Prostate gland (tissue), 2 donors: Measurements from ENCODE around the gene SCO1. TPM values are rescaled to one million over a fixed set of nuclear protein-coding genes. Genes with fewer than 3 reads are reported as not detected.
"Not testable (repeated sequence)": the region's sequence is repeated elsewhere in the genome, so short reads cannot be mapped to it uniquely, and the experiment has no call there.

Source experiments
- DNase-seq: peaks from one replicate; pipeline ENCODE4 v3.0.0-alpha.2; 2019; ENCODE audit warnings: low spot score
- H3K27ac ChIP-seq, 2 donors: fragments of 200-600 bp; sonication (generic); 2 replicates each; pipeline ENCODE4 v1.5.1; 2017 to 2019
- H3K27me3 ChIP-seq: fragments of 200-600 bp; sonication (generic); replicated peaks from 2 replicates; pipeline ENCODE4 v1.5.1; 2019; ENCODE audit not compliant: insufficient read depth
- H3K36me3 ChIP-seq, 2 donors: fragments of 200-600 bp; sonication (generic); 1 replicate in 1 of 2; 2 replicates in 1 of 2; pipeline versions ENCODE4 v1.5.1 to v1.8.1; 2017 to 2019
- H3K4me1 ChIP-seq: fragments of 200-600 bp; sonication (generic); replicated peaks from 2 replicates; pipeline ENCODE4 v1.5.1; 2019
- H3K4me3 ChIP-seq, 2 donors: fragments of 200-600 bp; sonication (generic); 2 replicates each; pipeline ENCODE4 v1.5.1; 2017 to 2019
- H3K9me3 ChIP-seq: fragments of 200-600 bp; sonication (generic); 2 replicates; pipeline ENCODE4 v1.5.1; 2017
- CTCF ChIP-seq, 4 experiments: fragments of 200-600 bp in 2 of 4; fragments of 450-650 bp in 2 of 4; sonication (generic) in 2 of 4; IDR thresholded peaks; 1 replicate in 3 of 4; 2 replicates in 1 of 4; pipeline ENCODE4 v1.5.1; 2016 to 2019; ENCODE audit warnings: antibody characterized with exemption in 4 of 4, mild to moderate bottlenecking in 2 of 4, moderate library complexity in 2 of 4
- POLR2A ChIP-seq: fragments of 450-650 bp; IDR thresholded peaks from one replicate; pipeline ENCODE4 v1.6.1; 2016; ENCODE audit warnings: antibody characterized with exemption, mild to moderate bottlenecking
- POLR2AphosphoS5 ChIP-seq: sonication (generic); formaldehyde crosslinking; IDR thresholded peaks from one replicate; pipeline ENCODE4 v1.6.1; 2017; ENCODE audit warnings: antibody characterized with exemption
- WGBS: methylation state at CpG from one replicate; pipeline ENCODE4 v1.1.5; 2018; 5-methylcytosine and 5-hydroxymethylcytosine counted together
- intact Hi-C: fragments of 100-400 bp; cut with DNase I; formaldehyde crosslinking; loops from one replicate; pipeline ENCODE4 v1.14.2; 2022
- total RNA-seq, 2 donors: library from RNA; depleted of rRNA; stranded (reverse); fragments of >200 nt; gene quantifications; one replicate each; pipeline ENCODE4 v1.1.0, GENCODE V29; 2016

SCO1 gene
- total RNA-seq, 2 donors from 2014 or later: 21.7 to 38.3 TPM

GRCh38 chr17:10713318-10713717, 16.0 kb upstream of the SCO1 start:
- no peaks in the 10 kb centered on the region for H3K27me3 ChIP-seq
- intact Hi-C loops: no loop called here
- no peak overlapping the region for H3K4me3 ChIP-seq
- H3K27ac ChIP-seq: no peak overlapping the region
- H3K4me1 ChIP-seq: no peaks in the 10 kb centered on the region
- 90% methylated on average over 2 of the region's 2 CpGs for WGBS
- no peak for DNase-seq
- no peaks in the 10 kb centered on the region for H3K9me3 ChIP-seq
- H3K36me3 ChIP-seq: peaks cover 0 to 10% of the 10 kb centered on the region in 2 donors
- TF ChIP-seq POLR2AphosphoS5 (no peak), POLR2A (no peak), CTCF (IDR thresholded peaks at IDR 0.05) (no peak)

- H3K27me3 ChIP-seq: no peaks in the 10 kb centered on the region
- TF ChIP-seq CTCF (IDR thresholded peaks at IDR 0.05) (no peak), POLR2AphosphoS5 (no peak), POLR2A (no peak)
- peaks cover 0 to 3% of the 10 kb centered on the region in 2 donors for H3K36me3 ChIP-seq
- H3K9me3 ChIP-seq: no peaks in the 10 kb centered on the region
- no peak overlapping the region for H3K4me3 ChIP-seq
- 91% methylated on average over 5 of the region's 5 CpGs for WGBS
- H3K27ac ChIP-seq: no peak overlapping the region
- DNase-seq: no peak
- intact Hi-C loops: no loop called here
- no peaks in the 10 kb centered on the region for H3K4me1 ChIP-seq
Measured at GRCh38 chr17:10705727-10706126, 8.4 kb upstream of the SCO1 start.

- WGBS: 77% methylated on average over 2 of the region's 2 CpGs
Measured at GRCh38 chr17:10702574-10702973, 5.2 kb upstream of the SCO1 start.

GRCh38 chr17:10699856-10700255, 2.5 kb upstream of the SCO1 start:
- TF ChIP-seq POLR2AphosphoS5 (no peak), POLR2A (no peak), CTCF (IDR thresholded peaks at IDR 0.05) (no peak)
- intact Hi-C loops: loop anchor here (2.0 kb wide), 1 partner anchor 31 kb away; the partner anchor contains the start of gene TMEM220
- H3K27me3 ChIP-seq: no peaks in the 10 kb centered on the region
- peaks cover 0 to 3% of the 10 kb centered on the region in 2 donors for H3K36me3 ChIP-seq
- H3K4me3 ChIP-seq: no peak overlapping the region
- peaks cover 3% of the 10 kb centered on the region for H3K4me1 ChIP-seq
- no peaks in the 10 kb centered on the region for H3K9me3 ChIP-seq
- 93% methylated on average over 1 of the region's 1 CpG for WGBS
- DNase-seq: no peak
- peak overlapping the region in 1 of 2 donors; percentile 32 for H3K27ac ChIP-seq

More at GRCh38 chr17:10702574-10702973, 5.2 kb upstream of the SCO1 start:
- Histone ChIP-seq H3K27me3 (no peaks in the 10 kb centered on the region), H3K9me3 (no peaks in the 10 kb centered on the region), H3K4me3 (no peak overlapping the region), H3K36me3 (peaks cover 0 to 3% of the 10 kb centered on the region in 2 donors), H3K27ac (no peak overlapping the region), H3K4me1 (peaks cover 3% of the 10 kb centered on the region)
- DNase-seq: no peak
- intact Hi-C loops: no loop called here
- no peak for TF ChIP-seq POLR2A
- TF ChIP-seq POLR2AphosphoS5: no peak
- TF ChIP-seq CTCF (IDR thresholded peaks at IDR 0.05): no peak

GRCh38 chr17:10698096-10698818, 924 bp upstream of the SCO1 start:
- H3K9me3 ChIP-seq: no peaks in the 10 kb centered on the region
- H3K4me3 ChIP-seq: peak overlapping the region; percentile 74 to 84
- H3K27me3 ChIP-seq: no peaks in the 10 kb centered on the region
- peak; percentile 51 for DNase-seq
- peak overlapping the region; percentile 94 to 98 for H3K27ac ChIP-seq
- intact Hi-C loops: loop anchor here (2.0 kb wide), 1 partner anchor 33 kb away; the partner anchor contains the start of gene TMEM220
- no peak for TF ChIP-seq CTCF (IDR thresholded peaks at IDR 0.05)
- TF ChIP-seq POLR2A: no peak
- peak; percentile 79 for TF ChIP-seq POLR2AphosphoS5
- H3K36me3 ChIP-seq: peaks cover 0 to 3% of the 10 kb centered on the region in 2 donors
- WGBS: 7% methylated on average over 18 of the region's 18 CpGs
- peaks cover 3% of the 10 kb centered on the region for H3K4me1 ChIP-seq

- H3K27me3 ChIP-seq, H3K4me3 ChIP-seq, intact Hi-C loops, H3K9me3 ChIP-seq, H3K4me1 ChIP-seq, H3K27ac ChIP-seq, H3K36me3 ChIP-seq, DNase-seq: not testable (repeated sequence)
- 86% methylated on average over 17 of the region's 17 CpGs for WGBS
Measured at GRCh38 chr17:10695875-10696407, 1.4 kb downstream of the SCO1 start.
